ENCODE measurements around the gene GPRIN3.

DNA sequence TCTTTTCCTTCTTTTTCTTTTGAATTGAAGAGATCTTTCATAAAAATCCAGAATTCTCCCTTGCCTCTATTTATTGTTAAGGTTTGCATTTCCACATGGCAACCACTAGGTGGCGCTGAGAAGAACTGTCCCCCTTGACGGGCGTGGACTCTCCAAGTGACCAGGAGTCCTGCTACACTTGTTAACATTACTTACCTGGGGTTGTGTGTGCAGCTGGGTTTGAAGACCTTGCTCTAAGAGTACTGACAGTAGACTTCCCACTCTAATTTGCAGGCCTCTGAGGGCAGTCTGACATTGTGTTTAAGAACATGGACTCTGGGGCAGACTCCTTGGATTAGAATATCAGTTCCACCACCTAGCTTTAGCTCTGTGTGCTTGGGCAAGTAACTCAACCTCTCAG lies 52.8 kb downstream of the GPRIN3 start:
- TF ChIP-seq, protein P1, sequence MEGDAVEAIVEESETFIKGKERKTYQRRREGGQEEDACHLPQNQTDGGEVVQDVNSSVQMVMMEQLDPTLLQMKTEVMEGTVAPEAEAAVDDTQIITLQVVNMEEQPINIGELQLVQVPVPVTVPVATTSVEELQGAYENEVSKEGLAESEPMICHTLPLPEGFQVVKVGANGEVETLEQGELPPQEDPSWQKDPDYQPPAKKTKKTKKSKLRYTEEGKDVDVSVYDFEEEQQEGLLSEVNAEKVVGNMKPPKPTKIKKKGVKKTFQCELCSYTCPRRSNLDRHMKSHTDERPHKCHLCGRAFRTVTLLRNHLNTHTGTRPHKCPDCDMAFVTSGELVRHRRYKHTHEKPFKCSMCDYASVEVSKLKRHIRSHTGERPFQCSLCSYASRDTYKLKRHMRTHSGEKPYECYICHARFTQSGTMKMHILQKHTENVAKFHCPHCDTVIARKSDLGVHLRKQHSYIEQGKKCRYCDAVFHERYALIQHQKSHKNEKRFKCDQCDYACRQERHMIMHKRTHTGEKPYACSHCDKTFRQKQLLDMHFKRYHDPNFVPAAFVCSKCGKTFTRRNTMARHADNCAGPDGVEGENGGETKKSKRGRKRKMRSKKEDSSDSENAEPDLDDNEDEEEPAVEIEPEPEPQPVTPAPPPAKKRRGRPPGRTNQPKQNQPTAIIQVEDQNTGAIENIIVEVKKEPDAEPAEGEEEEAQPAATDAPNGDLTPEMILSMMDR (optimal IDR thresholded peaks at IDR 0.05 in 1 of 3, IDR thresholded peaks at IDR 0.05 in 1 of 3, conservative IDR thresholded peaks at IDR 0.05 in 1 of 3; ENCODE audit: extremely low read depth in 1 of 3, insufficient read depth in 2 of 3, low read length in 3 of 3): peak; percentile 71 to 75 (median 74)
- no peak for TF ChIP-seq EZH2 (IDR thresholded peaks at IDR 0.05; ENCODE audit: low read length)

All from keratinocyte (primary cell).